H1 (cell line): ENCODE data around the gene TMED3.

Source experiments
- CHD2 ChIP-seq: IDR thresholded peaks from 2 replicates; pipeline ENCODE4 v1.6.1; 2012; ENCODE audit warnings: low read length, improper control_type of control experiment
- JUN ChIP-seq: IDR thresholded peaks from 2 replicates; pipeline ENCODE4 v1.6.1; 2011; ENCODE audit warnings: low read depth, mild to moderate bottlenecking, improper control_type of control experiment, low read length
- POLR2AphosphoS5 ChIP-seq: IDR thresholded peaks from 2 replicates; pipeline ENCODE4 v1.6.1; 2011; ENCODE audit warnings: low read depth, low read length
- TAF1 ChIP-seq: IDR thresholded peaks from 2 replicates; pipeline ENCODE4 v1.6.1; 2011; ENCODE audit warnings: mild to moderate bottlenecking, low read depth, low read length
- TF ChIP-seq, protein P1 (sequence below): IDR thresholded peaks from 2 replicates; pipeline ENCODE4 v1.6.1; 2012; ENCODE audit warnings: inconsistent platforms
- TF ChIP-seq, protein P2 (sequence below), 3 experiments: IDR thresholded peaks; 1 replicate in 2 of 3; 2 replicates in 1 of 3; pipeline versions ENCODE4 v1.5.1 to v1.6.1; 2011; ENCODE audit warnings: low read length in 3 of 3, mild to moderate bottlenecking in 3 of 3, inconsistent platforms in 2 of 3, low read depth in 1 of 3, moderate library complexity in 1 of 3; ENCODE audit not compliant: insufficient read depth in 1 of 3; ENCODE audit errors: control extremely low read depth in 1 of 3

- TF ChIP-seq, protein P1, sequence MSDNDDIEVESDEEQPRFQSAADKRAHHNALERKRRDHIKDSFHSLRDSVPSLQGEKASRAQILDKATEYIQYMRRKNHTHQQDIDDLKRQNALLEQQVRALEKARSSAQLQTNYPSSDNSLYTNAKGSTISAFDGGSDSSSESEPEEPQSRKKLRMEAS: no peak
- TF ChIP-seq CHD2: no peak
- TF ChIP-seq POLR2AphosphoS5: no peak
- TF ChIP-seq, protein P2, sequence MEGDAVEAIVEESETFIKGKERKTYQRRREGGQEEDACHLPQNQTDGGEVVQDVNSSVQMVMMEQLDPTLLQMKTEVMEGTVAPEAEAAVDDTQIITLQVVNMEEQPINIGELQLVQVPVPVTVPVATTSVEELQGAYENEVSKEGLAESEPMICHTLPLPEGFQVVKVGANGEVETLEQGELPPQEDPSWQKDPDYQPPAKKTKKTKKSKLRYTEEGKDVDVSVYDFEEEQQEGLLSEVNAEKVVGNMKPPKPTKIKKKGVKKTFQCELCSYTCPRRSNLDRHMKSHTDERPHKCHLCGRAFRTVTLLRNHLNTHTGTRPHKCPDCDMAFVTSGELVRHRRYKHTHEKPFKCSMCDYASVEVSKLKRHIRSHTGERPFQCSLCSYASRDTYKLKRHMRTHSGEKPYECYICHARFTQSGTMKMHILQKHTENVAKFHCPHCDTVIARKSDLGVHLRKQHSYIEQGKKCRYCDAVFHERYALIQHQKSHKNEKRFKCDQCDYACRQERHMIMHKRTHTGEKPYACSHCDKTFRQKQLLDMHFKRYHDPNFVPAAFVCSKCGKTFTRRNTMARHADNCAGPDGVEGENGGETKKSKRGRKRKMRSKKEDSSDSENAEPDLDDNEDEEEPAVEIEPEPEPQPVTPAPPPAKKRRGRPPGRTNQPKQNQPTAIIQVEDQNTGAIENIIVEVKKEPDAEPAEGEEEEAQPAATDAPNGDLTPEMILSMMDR (IDR thresholded peaks at IDR 0.05; ENCODE audit: control extremely low read depth in 1 of 3, insufficient read depth in 1 of 3, low read depth in 1 of 3, low read length in 3 of 3): no peak
- TF ChIP-seq JUN: no peak
- TF ChIP-seq TAF1: no peak
Measured at GRCh38 chr15:79316864-79317263, 6.0 kb downstream of the TMED3 start.
